Endodermal cell (in vitro differentiated cells): Measurements from ENCODE around the gene ARCN1. TPM values are rescaled to one million over a fixed set of nuclear protein-coding genes. Genes with fewer than 3 reads are reported as not detected.

ENCODE experiments used
- DNase-seq: peaks from one replicate; pipeline ENCODE4 v3.0.0-alpha.2; 2017
- H3K27ac ChIP-seq: 2 replicates; pipeline ENCODE4 v1.5.1; 2013; ENCODE audit warnings: mild to moderate bottlenecking, low read depth, low read length, moderate library complexity
- H3K27me3 ChIP-seq: 2 replicates; pipeline ENCODE4 v1.6.1; 2013; ENCODE audit warnings: mild to moderate bottlenecking, low read length, moderate library complexity; ENCODE audit not compliant: insufficient read depth, control insufficient read depth, poor library complexity, severe bottlenecking
- H3K36me3 ChIP-seq: 2 replicates; pipeline ENCODE4 v1.7.0; 2013; ENCODE audit warnings: mild to moderate bottlenecking, low read length, moderate library complexity; ENCODE audit not compliant: control insufficient read depth, insufficient read depth
- H3K4me1 ChIP-seq: one replicate; pipeline ENCODE4 v1.7.0; 2013; ENCODE audit warnings: low read length; ENCODE audit not compliant: control insufficient read depth, insufficient read depth
- H3K4me3 ChIP-seq: 2 replicates; pipeline ENCODE4 v1.5.1; 2013; ENCODE audit warnings: mild to moderate bottlenecking, low read length, moderate library complexity
- H3K9ac ChIP-seq: 2 replicates; pipeline ENCODE4 v1.6.1; 2013; ENCODE audit warnings: mild to moderate bottlenecking, low read length, moderate library complexity; ENCODE audit not compliant: poor library complexity, severe bottlenecking; ENCODE audit errors: extremely low read depth
- H3K9me3 ChIP-seq: 2 replicates; pipeline ENCODE4 v1.6.1; 2013; ENCODE audit warnings: mild to moderate bottlenecking, low read length, moderate library complexity; ENCODE audit not compliant: control insufficient read depth
- H3K27ac Mint-ChIP-seq: 2 replicates; pipeline ENCODE4 v1.8.0; 2020; ENCODE audit warnings: mixed read lengths
- H3K27me3 Mint-ChIP-seq: 2 replicates; pipeline ENCODE4 v1.8.0; 2021; ENCODE audit warnings: mild to moderate bottlenecking, mixed read lengths; ENCODE audit not compliant: insufficient read depth
- H3K36me3 Mint-ChIP-seq: 2 replicates; pipeline ENCODE4 v1.8.0; 2020; ENCODE audit warnings: low read depth, mixed read lengths
- H3K4me1 Mint-ChIP-seq: 2 replicates; pipeline ENCODE4 v1.8.0; 2020; ENCODE audit warnings: mixed read lengths
- H3K4me3 Mint-ChIP-seq: 2 replicates; pipeline ENCODE4 v1.8.0; 2020; ENCODE audit warnings: mild to moderate bottlenecking, moderate library complexity, mixed read lengths
- H3K9me3 Mint-ChIP-seq: 2 replicates; pipeline ENCODE4 v1.8.0; 2020; ENCODE audit warnings: mild to moderate bottlenecking, mixed read lengths
- WGBS, 2 experiments: methylation state at CpG; one replicate each; pipeline versions ENCODE4 v1.1.5 to v1.1.7; 2013; ENCODE audit warnings: missing lambda C conversion rate in 2 of 2, mixed read lengths in 1 of 2; ENCODE audit not compliant: insufficient coverage in 1 of 2, insufficient read length in 1 of 2; 5-methylcytosine and 5-hydroxymethylcytosine counted together
- total RNA-seq, 2 donors: library from RNA; stranded (reverse); fragmentation: NEBNext Ultra II Directional in 1 of 2; extraction: Animal tissue kit (Norgen Biotek cat#: 25700) in 1 of 2; gene quantifications; 2 replicates in 1 of 2; 3 replicates in 1 of 2; pipeline ENCODE4 v1.2.1, GENCODE V29; 2021
- TF ChIP-seq, protein P1 (sequence below): fragments of 200-600 bp; sonication (generic); conservative IDR thresholded peaks from 2 replicates; pipeline ENCODE4 v1.5.0; 2021; ENCODE audit warnings: antibody characterized with exemption, mild to moderate bottlenecking

ARCN1 gene
- total RNA-seq, 2 donors from 2014 or later: 130 to 161 TPM

DNA sequence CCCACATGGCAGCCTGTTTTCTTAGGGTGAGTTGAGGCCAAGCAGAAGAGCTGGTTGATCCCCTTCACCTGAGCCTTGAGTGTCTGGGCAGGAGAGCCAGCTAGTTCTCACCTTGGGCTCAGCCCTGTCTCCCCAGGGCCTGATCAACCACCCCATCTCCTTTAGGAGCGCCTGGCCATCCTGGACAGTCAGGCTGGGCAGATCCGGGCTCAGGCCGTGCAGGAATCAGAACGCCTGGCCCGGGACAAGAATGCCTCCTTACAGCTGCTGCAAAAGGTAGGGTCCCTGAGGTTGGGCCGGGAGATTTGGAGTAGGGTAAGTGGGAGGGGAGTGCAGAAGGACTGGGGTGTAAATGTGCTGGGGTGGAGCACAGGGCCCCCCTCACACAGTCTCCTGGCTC is 66.5 kb downstream of the ARCN1 start:
- DNase-seq: no peak
- H3K27me3 ChIP-seq: peaks cover 10% of the 10 kb centered on the region
- no peak overlapping the region for H3K4me3 ChIP-seq
- Mint-ChIP-seq H3K9me3 (no peaks in the 10 kb centered on the region), H3K27ac (peak overlapping the region; percentile 58), H3K27me3 (peaks cover 2% of the 10 kb centered on the region), H3K4me1 (peaks cover 16% of the 10 kb centered on the region), H3K4me3 (no peak overlapping the region), H3K36me3 (peaks cover 26% of the 10 kb centered on the region)
- WGBS, 2 experiments: 92% methylated on average over 6 of the region's 6 CpGs; no CpG with 5 or more reads in 1 of the 2 experiments
- TF ChIP-seq, protein P1, sequence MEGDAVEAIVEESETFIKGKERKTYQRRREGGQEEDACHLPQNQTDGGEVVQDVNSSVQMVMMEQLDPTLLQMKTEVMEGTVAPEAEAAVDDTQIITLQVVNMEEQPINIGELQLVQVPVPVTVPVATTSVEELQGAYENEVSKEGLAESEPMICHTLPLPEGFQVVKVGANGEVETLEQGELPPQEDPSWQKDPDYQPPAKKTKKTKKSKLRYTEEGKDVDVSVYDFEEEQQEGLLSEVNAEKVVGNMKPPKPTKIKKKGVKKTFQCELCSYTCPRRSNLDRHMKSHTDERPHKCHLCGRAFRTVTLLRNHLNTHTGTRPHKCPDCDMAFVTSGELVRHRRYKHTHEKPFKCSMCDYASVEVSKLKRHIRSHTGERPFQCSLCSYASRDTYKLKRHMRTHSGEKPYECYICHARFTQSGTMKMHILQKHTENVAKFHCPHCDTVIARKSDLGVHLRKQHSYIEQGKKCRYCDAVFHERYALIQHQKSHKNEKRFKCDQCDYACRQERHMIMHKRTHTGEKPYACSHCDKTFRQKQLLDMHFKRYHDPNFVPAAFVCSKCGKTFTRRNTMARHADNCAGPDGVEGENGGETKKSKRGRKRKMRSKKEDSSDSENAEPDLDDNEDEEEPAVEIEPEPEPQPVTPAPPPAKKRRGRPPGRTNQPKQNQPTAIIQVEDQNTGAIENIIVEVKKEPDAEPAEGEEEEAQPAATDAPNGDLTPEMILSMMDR: no peak
- H3K9me3 ChIP-seq: no peaks in the 10 kb centered on the region
- peaks cover 7% of the 10 kb centered on the region for H3K4me1 ChIP-seq
- no peak overlapping the region for H3K9ac ChIP-seq
- peaks cover 11% of the 10 kb centered on the region for H3K36me3 ChIP-seq
- no peak overlapping the region for H3K27ac ChIP-seq

DNA sequence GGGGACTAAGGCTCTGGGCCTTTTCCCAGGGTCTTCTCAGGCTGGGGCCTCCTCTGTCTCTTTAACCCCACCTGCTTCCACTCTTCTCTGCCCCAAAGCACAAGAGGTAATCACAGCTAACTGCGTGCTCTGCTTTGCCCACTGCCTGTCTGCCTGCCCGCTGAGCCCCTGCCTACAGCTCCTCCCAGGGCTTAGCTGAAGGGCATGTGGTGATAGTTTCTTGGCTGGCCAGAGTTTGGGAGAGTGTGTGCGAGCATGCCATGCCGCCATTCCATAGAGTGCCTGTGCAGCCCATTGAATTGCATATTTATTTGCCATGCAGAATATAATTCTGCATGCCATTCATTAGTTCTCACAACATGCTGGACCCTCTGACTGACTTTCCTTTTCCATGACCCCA is 67.7 kb downstream of the ARCN1 start:
- TF ChIP-seq, protein P1: no peak
- peaks cover 10% of the 10 kb centered on the region for H3K27me3 ChIP-seq
- WGBS, 2 experiments: 94 to 95% methylated on average over 4 of the region's 4 CpGs
- Mint-ChIP-seq H3K36me3 (peaks cover 38% of the 10 kb centered on the region), H3K9me3 (no peaks in the 10 kb centered on the region), H3K27ac (no peak overlapping the region), H3K27me3 (peaks cover 2% of the 10 kb centered on the region), H3K4me1 (peaks cover 10% of the 10 kb centered on the region), H3K4me3 (no peak overlapping the region)
- peaks cover 21% of the 10 kb centered on the region for H3K36me3 ChIP-seq
- H3K9ac ChIP-seq: no peak overlapping the region
- no peak overlapping the region for H3K27ac ChIP-seq
- peaks cover 7% of the 10 kb centered on the region for H3K4me1 ChIP-seq
- no peak overlapping the region for H3K4me3 ChIP-seq
- no peak for DNase-seq
- no peaks in the 10 kb centered on the region for H3K9me3 ChIP-seq

DNA sequence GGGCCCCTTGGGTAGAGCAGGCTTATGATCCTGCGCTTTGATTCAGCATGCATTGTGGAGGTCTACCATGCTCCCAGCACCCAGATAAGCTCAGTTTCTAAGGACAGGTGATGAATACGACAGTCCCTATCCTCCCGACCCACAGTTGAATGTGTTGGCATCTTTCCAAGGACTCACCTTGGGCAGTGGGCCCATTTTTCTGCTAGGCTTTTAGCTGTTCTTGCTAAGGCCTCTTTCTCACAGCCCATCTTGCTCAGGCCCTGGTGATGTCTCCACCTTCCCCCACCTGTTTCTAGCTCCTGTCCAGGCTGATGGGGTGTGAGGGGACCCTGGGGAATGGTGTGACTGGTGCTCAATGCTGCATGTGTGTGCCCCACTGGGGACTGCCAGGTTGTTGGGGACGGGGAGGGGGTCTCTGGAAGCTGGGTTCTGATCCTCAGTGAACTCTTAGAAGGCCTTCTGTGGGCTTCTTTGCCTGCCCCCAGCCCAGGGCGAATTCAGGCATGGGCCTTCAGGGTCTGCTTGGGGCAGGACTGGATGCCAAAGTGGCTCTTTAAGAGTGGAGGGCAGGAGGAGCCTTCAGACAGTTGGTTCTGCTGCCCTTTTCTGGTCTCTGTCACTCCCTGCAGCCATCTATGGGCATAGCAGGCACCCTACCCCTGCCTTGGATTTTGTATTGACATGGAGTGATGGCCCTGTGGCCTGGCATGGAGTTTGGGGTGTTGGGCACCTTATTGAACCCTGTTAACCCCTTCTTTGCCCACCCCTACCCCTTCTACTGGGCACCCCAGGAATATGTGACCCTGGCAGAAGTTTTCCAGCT is 68.3 kb downstream of the ARCN1 start:
- Mint-ChIP-seq H3K4me3 (no peak overlapping the region), H3K4me1 (peaks cover 5% of the 10 kb centered on the region), H3K27me3 (peaks cover 2% of the 10 kb centered on the region), H3K27ac (no peak overlapping the region), H3K36me3 (peaks cover 43% of the 10 kb centered on the region), H3K9me3 (no peaks in the 10 kb centered on the region)
- 84 to 100% methylated on average over 3 to 5 of the region's 5 CpGs for WGBS, 2 experiments
- H3K36me3 ChIP-seq: peaks cover 28% of the 10 kb centered on the region
- H3K4me3 ChIP-seq: no peak overlapping the region
- TF ChIP-seq, protein P1: peak; percentile 36
- H3K4me1 ChIP-seq: peaks cover 3% of the 10 kb centered on the region
- no peak overlapping the region for H3K27ac ChIP-seq
- peaks cover 8% of the 10 kb centered on the region for H3K27me3 ChIP-seq
- no peak overlapping the region for H3K9ac ChIP-seq
- no peaks in the 10 kb centered on the region for H3K9me3 ChIP-seq
- DNase-seq: no peak
